Measurements from ENCODE around the gene CHST15.

- TF ChIP-seq, protein P1, sequence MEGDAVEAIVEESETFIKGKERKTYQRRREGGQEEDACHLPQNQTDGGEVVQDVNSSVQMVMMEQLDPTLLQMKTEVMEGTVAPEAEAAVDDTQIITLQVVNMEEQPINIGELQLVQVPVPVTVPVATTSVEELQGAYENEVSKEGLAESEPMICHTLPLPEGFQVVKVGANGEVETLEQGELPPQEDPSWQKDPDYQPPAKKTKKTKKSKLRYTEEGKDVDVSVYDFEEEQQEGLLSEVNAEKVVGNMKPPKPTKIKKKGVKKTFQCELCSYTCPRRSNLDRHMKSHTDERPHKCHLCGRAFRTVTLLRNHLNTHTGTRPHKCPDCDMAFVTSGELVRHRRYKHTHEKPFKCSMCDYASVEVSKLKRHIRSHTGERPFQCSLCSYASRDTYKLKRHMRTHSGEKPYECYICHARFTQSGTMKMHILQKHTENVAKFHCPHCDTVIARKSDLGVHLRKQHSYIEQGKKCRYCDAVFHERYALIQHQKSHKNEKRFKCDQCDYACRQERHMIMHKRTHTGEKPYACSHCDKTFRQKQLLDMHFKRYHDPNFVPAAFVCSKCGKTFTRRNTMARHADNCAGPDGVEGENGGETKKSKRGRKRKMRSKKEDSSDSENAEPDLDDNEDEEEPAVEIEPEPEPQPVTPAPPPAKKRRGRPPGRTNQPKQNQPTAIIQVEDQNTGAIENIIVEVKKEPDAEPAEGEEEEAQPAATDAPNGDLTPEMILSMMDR (conservative IDR thresholded peaks at IDR 0.05; ENCODE audit: low read depth, low read length): no peak
- no peak for TF ChIP-seq EZH2phosphoT487 (IDR thresholded peaks at IDR 0.05; ENCODE audit: borderline replicate concordance, low read length)
- TF ChIP-seq EZH2 (IDR thresholded peaks at IDR 0.05; ENCODE audit: low read length, unreplicated experiment): no peak
These were observed 86.2 kb downstream of the CHST15 start for GRCh38 chr10:124007102-124007772.

Data from PC-3 (cell line).